PC-3 (cell line): ENCODE results near the gene KIF1B.

Experiments
- EZH2 ChIP-seq: fragments of 300-600 bp; sonication (generic); IDR thresholded peaks from one replicate; pipeline ENCODE4 v1.6.1; 2017; ENCODE audit warnings: antibody characterized with exemption, mild to moderate bottlenecking, low read length; ENCODE audit not compliant: unreplicated experiment
- TF ChIP-seq, protein P1 (sequence below): fragments of 300-600 bp; sonication (generic); conservative IDR thresholded peaks from 2 replicates; pipeline ENCODE4 v1.5.1; 2017; ENCODE audit warnings: antibody characterized with exemption, low read depth, mild to moderate bottlenecking, low read length

DNA sequence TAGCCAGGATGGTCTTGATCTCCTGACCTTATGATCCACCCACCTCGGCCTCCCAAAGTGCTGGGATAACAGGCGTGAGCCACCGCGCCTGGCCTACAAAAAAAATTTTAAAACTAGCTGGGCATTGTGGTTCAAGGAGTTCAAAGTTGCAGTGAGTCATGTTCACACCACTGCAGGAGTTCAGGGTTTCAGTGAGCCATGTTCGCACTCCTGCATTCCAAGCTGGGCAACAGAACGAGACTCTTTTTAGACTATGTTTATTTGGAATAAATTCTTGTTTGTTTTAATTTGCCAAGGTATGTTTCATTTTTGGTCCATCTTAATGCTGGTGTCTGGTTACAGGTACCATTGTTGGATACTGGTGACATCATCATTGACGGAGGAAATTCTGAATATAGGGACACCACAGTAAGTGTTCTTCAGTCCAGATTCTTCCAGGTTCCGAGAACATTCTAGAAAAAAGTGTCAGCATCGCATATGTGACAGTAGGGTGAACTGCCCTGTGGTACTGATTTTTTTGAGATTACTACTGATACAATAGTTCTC is 192.4 kb downstream of the KIF1B start:
- no peak for TF ChIP-seq EZH2
- TF ChIP-seq, protein P1, sequence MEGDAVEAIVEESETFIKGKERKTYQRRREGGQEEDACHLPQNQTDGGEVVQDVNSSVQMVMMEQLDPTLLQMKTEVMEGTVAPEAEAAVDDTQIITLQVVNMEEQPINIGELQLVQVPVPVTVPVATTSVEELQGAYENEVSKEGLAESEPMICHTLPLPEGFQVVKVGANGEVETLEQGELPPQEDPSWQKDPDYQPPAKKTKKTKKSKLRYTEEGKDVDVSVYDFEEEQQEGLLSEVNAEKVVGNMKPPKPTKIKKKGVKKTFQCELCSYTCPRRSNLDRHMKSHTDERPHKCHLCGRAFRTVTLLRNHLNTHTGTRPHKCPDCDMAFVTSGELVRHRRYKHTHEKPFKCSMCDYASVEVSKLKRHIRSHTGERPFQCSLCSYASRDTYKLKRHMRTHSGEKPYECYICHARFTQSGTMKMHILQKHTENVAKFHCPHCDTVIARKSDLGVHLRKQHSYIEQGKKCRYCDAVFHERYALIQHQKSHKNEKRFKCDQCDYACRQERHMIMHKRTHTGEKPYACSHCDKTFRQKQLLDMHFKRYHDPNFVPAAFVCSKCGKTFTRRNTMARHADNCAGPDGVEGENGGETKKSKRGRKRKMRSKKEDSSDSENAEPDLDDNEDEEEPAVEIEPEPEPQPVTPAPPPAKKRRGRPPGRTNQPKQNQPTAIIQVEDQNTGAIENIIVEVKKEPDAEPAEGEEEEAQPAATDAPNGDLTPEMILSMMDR = no peak
